Measurements from ENCODE around the gene AIF1. TPM values are rescaled to one million over a fixed set of nuclear protein-coding genes. Genes with fewer than 3 reads are reported as not detected.

Gene AIF1
- total RNA-seq, 1 donor from 2014 or later = 78.2 TPM

GRCh38 chr6:31619805-31620585 is 5.0 kb downstream of the AIF1 start:
- intact Hi-C loops (cut with micrococcal nuclease) = loop anchor here (1.0 to 2.0 kb wide), 6 partner anchors 32 to 243 kb away; partner anchors contain the start of genes BAG6, DDX39B and NFKBIL1
- H3K36me3 Mint-ChIP-seq (ENCODE audit: low read depth) = peaks cover 44% of the 10 kb centered on the region
- peak; percentile 98 for DNase-seq (ENCODE audit: low spot score)

GRCh38 chr6:31620586-31621319 is 5.7 kb downstream of the AIF1 start, which contains the start of gene PRRC2A:
PRRC2A (plus strand) TSS chr6:31620715; CDS start chr6:31622790, 2,075 bp downstream.
- Mint-ChIP-seq H3K27ac (peak within 1 kb of the TSS; percentile 94), H3K4me3 (ENCODE audit: low read depth) (peak within 1 kb of the TSS; percentile 94), H3K36me3 (ENCODE audit: low read depth) (peaks cover 51% of the 10 kb centered on the region), H3K9me3 (no peaks in the 10 kb centered on the region), H3K4me1 (ENCODE audit: low read depth) (peaks cover 32% of the 10 kb centered on the region), H3K27me3 (ENCODE audit: low read depth) (no peaks in the 10 kb centered on the region)
- intact Hi-C loops (cut with micrococcal nuclease) = loop anchor here (1.0 to 2.0 kb wide), 6 partner anchors 32 to 243 kb away; partner anchors contain the start of genes BAG6, DDX39B and NFKBIL1
- DNase-seq (ENCODE audit: low spot score) = no peak

More at GRCh38 chr6:31619805-31620585, 5.0 kb downstream of the AIF1 start:
- Mint-ChIP-seq H3K27me3 (ENCODE audit: low read depth) (no peaks in the 10 kb centered on the region), H3K27ac (peak overlapping the region; percentile 94), H3K4me3 (ENCODE audit: low read depth) (peak overlapping the region; percentile 81), H3K4me1 (ENCODE audit: low read depth) (peaks cover 39% of the 10 kb centered on the region), H3K9me3 (no peaks in the 10 kb centered on the region)

- peak overlapping the region; percentile 94 for H3K4me3 Mint-ChIP-seq (ENCODE audit: low read depth)
- peaks cover 25% of the 10 kb centered on the region for H3K4me1 Mint-ChIP-seq (ENCODE audit: low read depth)
- H3K27ac Mint-ChIP-seq = peak overlapping the region; percentile 93
- DNase-seq (ENCODE audit: low spot score) = no peak
- intact Hi-C loops (cut with micrococcal nuclease) = loop anchor here (2.0 kb wide), 1 partner anchor 117 kb away; no protein-coding TSS in a partner anchor
- H3K36me3 Mint-ChIP-seq (ENCODE audit: low read depth) = peaks cover 58% of the 10 kb centered on the region
- no peaks in the 10 kb centered on the region for H3K9me3 Mint-ChIP-seq
- H3K27me3 Mint-ChIP-seq (ENCODE audit: low read depth) = no peaks in the 10 kb centered on the region
Observed at GRCh38 chr6:31621320-31621939, 6.4 kb downstream of the AIF1 start.

GRCh38 chr6:31621991-31622390 is 7.0 kb downstream of the AIF1 start:
- peaks cover 59% of the 10 kb centered on the region for H3K36me3 Mint-ChIP-seq (ENCODE audit: low read depth)
- peaks cover 22% of the 10 kb centered on the region for H3K4me1 Mint-ChIP-seq (ENCODE audit: low read depth)
- DNase-seq (ENCODE audit: low spot score) = no peak
- no peaks in the 10 kb centered on the region for H3K27me3 Mint-ChIP-seq (ENCODE audit: low read depth)
- H3K9me3 Mint-ChIP-seq = no peaks in the 10 kb centered on the region
- peak overlapping the region; percentile 93 for H3K27ac Mint-ChIP-seq
- H3K4me3 Mint-ChIP-seq (ENCODE audit: low read depth) = peak overlapping the region; percentile 94
- intact Hi-C loops (cut with micrococcal nuclease) = loop anchor here (2.0 kb wide), 1 partner anchor 117 kb away; no protein-coding TSS in a partner anchor

- no peaks in the 10 kb centered on the region for H3K27me3 Mint-ChIP-seq (ENCODE audit: low read depth)
- peak overlapping the region; percentile 93 for H3K27ac Mint-ChIP-seq
- no peak for DNase-seq (ENCODE audit: low spot score)
- peak overlapping the region; percentile 94 for H3K4me3 Mint-ChIP-seq (ENCODE audit: low read depth)
- peaks cover 66% of the 10 kb centered on the region for H3K36me3 Mint-ChIP-seq (ENCODE audit: low read depth)
- H3K9me3 Mint-ChIP-seq = no peaks in the 10 kb centered on the region
- H3K4me1 Mint-ChIP-seq (ENCODE audit: low read depth) = peaks cover 26% of the 10 kb centered on the region
- intact Hi-C loops (cut with micrococcal nuclease) = no loop called here
Observed at GRCh38 chr6:31622684-31623091, 7.7 kb downstream of the AIF1 start.

GRCh38 chr6:31624070-31624469 is 9.0 kb downstream of the AIF1 start:
- Mint-ChIP-seq H3K27ac (no peak overlapping the region), H3K4me1 (ENCODE audit: low read depth) (peaks cover 26% of the 10 kb centered on the region), H3K36me3 (ENCODE audit: low read depth) (peaks cover 77% of the 10 kb centered on the region), H3K27me3 (ENCODE audit: low read depth) (no peaks in the 10 kb centered on the region), H3K4me3 (ENCODE audit: low read depth) (no peak overlapping the region), H3K9me3 (no peaks in the 10 kb centered on the region)
- intact Hi-C loops (cut with micrococcal nuclease) = no loop called here
- no peak for DNase-seq (ENCODE audit: low spot score)

- Mint-ChIP-seq H3K4me3 (ENCODE audit: low read depth) (no peak overlapping the region), H3K27me3 (ENCODE audit: low read depth) (no peaks in the 10 kb centered on the region), H3K4me1 (ENCODE audit: low read depth) (peaks cover 19% of the 10 kb centered on the region), H3K9me3 (no peaks in the 10 kb centered on the region), H3K27ac (no peak overlapping the region), H3K36me3 (ENCODE audit: low read depth) (peaks cover 93% of the 10 kb centered on the region)
- no peak for DNase-seq (ENCODE audit: low spot score)
- intact Hi-C loops (cut with micrococcal nuclease) = no loop called here
Observed at GRCh38 chr6:31626952-31627351, 11.9 kb downstream of the AIF1 start.

- no peak for DNase-seq (ENCODE audit: low spot score)
- peaks cover 10% of the 10 kb centered on the region for H3K4me1 Mint-ChIP-seq (ENCODE audit: low read depth)
- H3K36me3 Mint-ChIP-seq (ENCODE audit: low read depth) = peaks cover 91% of the 10 kb centered on the region
- no peak overlapping the region for H3K27ac Mint-ChIP-seq
- no peaks in the 10 kb centered on the region for H3K27me3 Mint-ChIP-seq (ENCODE audit: low read depth)
- no peaks in the 10 kb centered on the region for H3K9me3 Mint-ChIP-seq
- intact Hi-C loops (cut with micrococcal nuclease) = no loop called here
- no peak overlapping the region for H3K4me3 Mint-ChIP-seq (ENCODE audit: low read depth)
Observed at GRCh38 chr6:31627690-31628287, 12.8 kb downstream of the AIF1 start.

- Mint-ChIP-seq H3K4me1 (ENCODE audit: low read depth) (peaks cover 7% of the 10 kb centered on the region), H3K4me3 (ENCODE audit: low read depth) (no peak overlapping the region), H3K27ac (no peak overlapping the region), H3K9me3 (no peaks in the 10 kb centered on the region), H3K27me3 (ENCODE audit: low read depth) (no peaks in the 10 kb centered on the region), H3K36me3 (ENCODE audit: low read depth) (peaks cover 92% of the 10 kb centered on the region)
- intact Hi-C loops (cut with micrococcal nuclease) = no loop called here
- DNase-seq (ENCODE audit: low spot score) = no peak
Observed at GRCh38 chr6:31629014-31629413, 14.0 kb downstream of the AIF1 start.

GRCh38 chr6:31630177-31630934 is 15.3 kb downstream of the AIF1 start:
- Mint-ChIP-seq H3K27me3 (ENCODE audit: low read depth) (no peaks in the 10 kb centered on the region), H3K4me1 (ENCODE audit: low read depth) (peaks cover 7% of the 10 kb centered on the region), H3K27ac (no peak overlapping the region), H3K9me3 (no peaks in the 10 kb centered on the region), H3K4me3 (ENCODE audit: low read depth) (no peak overlapping the region), H3K36me3 (ENCODE audit: low read depth) (peaks cover 94% of the 10 kb centered on the region)
- no peak for DNase-seq (ENCODE audit: low spot score)
- intact Hi-C loops (cut with micrococcal nuclease) = no loop called here

GRCh38 chr6:31631209-31631608 is 16.2 kb downstream of the AIF1 start:
- peaks cover 7% of the 10 kb centered on the region for H3K4me1 Mint-ChIP-seq (ENCODE audit: low read depth)
- intact Hi-C loops (cut with micrococcal nuclease) = no loop called here
- H3K27me3 Mint-ChIP-seq (ENCODE audit: low read depth) = no peaks in the 10 kb centered on the region
- no peaks in the 10 kb centered on the region for H3K9me3 Mint-ChIP-seq
- no peak overlapping the region for H3K27ac Mint-ChIP-seq
- peaks cover 94% of the 10 kb centered on the region for H3K36me3 Mint-ChIP-seq (ENCODE audit: low read depth)
- DNase-seq (ENCODE audit: low spot score) = no peak
- no peak overlapping the region for H3K4me3 Mint-ChIP-seq (ENCODE audit: low read depth)
